Stimulated activated CD8-positive, alpha-beta memory T cell treated with anti-CD3 and anti-CD28 coated beads, Interleukin-7, amount 100 ng/mL, for 24 hours (primary cell): ENCODE results near the gene EEF1B2.
"Not testable (repeated sequence)": the region's sequence is repeated elsewhere in the genome, so short reads cannot be mapped to it uniquely, and the experiment has no call there.

ENCODE experiments used
- DNase-seq: peaks from one replicate; pipeline ENCODE4 v3.0.0-alpha.2; 2020; ENCODE audit warnings: low read depth

The EEF1B2 gene

GRCh38 chr2:206164261-206164862 is 4.7 kb downstream of the EEF1B2 start:
- no peak for DNase-seq

DNA sequence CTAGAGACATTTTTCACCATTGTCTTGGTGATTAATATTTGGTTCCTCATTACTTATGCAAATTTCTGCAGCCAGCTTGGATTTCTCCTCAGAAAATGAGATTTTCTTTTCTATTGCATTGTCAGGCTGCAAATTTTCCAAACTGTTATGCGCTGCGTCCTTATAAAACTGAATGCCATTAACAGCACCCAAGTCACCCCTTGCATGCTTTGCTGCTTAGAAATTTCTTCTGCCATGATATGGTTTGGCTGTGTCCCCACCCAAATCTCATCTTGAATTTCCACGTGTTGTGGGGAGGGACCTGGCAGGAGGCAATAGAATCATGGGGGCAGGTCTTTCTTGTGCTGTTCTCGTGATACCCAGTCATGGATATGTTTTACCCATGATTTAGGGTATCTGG is 8.5 kb downstream of the EEF1B2 start:
- not testable (repeated sequence) for DNase-seq

DNA sequence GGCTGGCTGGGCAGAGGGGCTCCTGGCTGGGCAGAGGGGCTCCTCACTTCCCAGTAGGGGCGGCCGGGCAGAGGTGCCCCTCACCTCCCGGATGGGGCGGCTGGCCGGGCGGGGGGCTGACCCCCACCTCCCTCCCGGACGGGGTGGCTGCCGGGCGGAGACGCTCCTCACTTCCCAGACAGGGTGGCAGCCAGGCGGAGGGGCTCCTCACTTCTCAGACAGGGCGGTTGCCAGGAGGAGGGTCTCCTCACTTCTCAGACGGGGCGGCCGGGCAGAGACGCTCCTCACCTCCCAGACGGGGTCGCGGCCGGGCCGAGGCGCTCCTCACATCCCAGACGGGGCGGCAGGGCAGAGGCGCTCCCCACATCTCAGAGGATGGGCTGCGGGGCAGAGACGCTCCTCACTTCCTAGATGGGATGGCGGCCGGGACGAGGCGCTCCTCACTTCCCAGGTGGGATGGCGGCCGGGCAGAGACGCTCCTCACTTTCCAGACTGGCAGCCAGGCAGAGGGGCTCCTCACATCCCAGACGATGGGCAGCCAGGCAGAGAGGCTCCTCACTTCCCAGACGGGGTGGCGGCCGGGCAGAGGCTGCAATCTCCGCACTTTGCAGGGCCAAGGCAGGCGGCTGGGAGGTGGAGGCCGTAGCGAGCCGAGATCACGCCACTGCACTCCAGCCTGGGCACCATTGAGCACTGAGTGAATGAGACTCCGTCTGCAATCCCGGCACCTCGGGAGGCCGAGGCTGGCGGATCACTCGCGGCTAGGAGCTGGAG is 12.1 kb downstream of the EEF1B2 start:
- not testable (repeated sequence) for DNase-seq

- DNase-seq, result no peak
These were observed 13.5 kb downstream of the EEF1B2 start for GRCh38 chr2:206173147-206173546.

DNA sequence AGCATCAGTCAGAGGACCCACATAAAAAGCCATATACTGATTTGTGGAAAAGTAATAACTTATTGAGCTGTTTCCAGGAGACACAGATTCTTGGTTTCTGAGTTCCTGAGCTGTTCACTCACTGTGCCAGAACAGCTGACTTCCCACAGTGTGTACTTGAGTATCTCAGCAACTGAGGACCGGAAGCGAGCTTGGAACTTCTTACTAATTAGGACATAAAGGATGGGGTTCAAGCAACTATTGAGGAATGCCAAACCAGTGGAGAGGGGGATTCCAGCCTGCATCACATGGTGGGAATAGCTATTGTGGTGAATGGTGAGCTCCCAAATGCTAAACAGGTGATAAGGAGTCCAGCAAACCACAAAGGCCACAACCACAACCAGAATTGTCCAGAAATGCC is 16.4 kb downstream of the EEF1B2 start:
- no peak for DNase-seq

- no peak for DNase-seq
These were observed 17.2 kb downstream of the EEF1B2 start for GRCh38 chr2:206176901-206177300.

- not testable (repeated sequence) for DNase-seq
These were observed 21.8 kb downstream of the EEF1B2 start for GRCh38 chr2:206181526-206181925.

GRCh38 chr2:206189691-206190090 is 30.0 kb downstream of the EEF1B2 start:
- DNase-seq, result no peak

DNA sequence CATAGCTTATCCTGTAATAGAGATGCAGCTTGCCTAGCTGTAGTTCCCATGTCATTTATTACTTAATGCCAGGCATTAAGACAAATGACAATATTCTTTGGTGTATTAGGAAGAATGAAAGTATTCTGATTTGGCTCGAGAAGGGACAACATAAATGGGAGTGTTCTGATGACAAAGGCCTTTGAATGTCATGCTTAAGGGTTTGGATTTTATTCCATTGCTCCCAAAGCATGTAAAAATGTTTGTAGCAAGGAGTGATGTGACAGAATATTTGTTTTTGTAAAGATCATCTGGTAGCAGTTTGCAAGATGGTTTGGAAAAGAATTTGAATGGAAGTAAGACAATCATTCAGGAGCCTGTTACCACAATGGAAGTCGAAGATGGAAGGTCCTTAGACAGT is 30.4 kb downstream of the EEF1B2 start:
- DNase-seq, result no peak

DNA sequence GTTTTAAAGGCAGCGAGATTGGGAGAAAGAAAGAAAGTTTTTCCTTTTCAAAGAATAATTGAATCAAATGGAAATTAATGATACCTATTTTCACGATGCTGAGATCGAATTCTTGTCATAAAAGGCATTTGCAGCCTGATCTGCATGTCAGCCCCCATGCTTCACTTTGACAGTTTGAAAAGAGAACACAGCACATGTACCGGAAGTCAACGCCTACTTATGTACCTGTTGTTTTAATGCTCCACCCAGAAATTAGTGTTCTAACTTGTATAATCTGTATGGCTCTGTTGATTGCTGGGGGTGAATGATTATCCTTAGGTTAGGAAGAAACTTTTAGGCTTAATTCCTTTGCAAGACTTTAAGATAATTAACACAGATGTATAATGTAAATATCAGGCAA is 31.0 kb downstream of the EEF1B2 start:
- DNase-seq, result no peak

GRCh38 chr2:206192157-206192556 is 32.5 kb downstream of the EEF1B2 start:
- DNase-seq, result no peak

- no peak for DNase-seq
These were observed 34.1 kb downstream of the EEF1B2 start for GRCh38 chr2:206193671-206194357.

DNA sequence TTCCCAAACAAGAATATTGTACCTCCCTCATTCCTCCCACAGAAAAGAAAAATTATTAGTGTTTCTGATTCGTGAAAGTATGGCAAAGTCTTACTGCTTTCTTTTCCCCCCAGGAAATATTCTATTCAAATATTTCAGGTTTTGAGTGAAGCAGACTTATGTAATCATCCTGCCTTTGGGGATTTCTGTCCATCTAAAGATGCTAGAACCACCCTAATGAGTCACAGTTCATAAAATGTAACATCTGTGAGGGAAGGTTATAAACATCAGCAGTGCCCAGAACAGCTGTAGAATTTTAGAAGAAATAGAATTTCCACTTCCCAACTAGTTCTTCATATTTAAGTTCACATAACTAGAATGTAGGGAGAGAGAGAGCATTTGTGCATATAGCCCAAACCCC is 39.0 kb downstream of the EEF1B2 start:
- no peak for DNase-seq

DNA sequence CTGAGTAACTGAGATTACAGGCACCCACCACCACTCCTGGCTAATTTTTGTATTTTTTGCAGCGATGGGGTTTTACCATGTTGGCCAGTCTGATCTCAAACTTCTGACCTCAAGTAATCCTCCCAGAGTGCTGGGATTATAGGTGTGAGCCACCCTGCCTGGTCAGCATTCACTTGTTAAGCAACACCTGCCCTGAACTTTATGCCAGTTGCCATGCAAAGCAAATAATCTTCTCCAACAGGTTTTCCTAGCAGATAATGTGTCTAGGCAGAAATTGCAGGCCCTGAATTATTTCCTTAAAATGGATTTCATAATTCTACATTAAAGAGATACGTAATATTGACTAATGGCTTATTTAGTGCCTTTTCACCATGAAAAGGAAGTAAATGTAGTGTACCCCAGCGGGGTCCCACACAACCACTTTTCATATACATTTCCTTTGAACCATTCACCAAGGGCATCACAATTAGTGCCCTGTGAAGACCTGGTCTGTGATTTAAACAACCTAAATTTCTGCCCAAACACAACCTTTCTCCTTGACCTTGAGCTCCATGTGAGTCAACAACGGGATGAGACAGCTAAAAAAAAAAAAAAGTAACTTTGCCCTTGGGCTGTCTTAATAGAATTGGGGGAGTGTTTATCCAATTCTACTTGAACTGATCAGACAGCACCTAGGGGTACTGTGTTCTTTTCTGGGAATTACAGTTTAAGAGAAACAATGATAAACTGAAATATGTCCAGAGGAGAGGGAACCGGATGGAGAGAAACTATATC is 41.6 kb downstream of the EEF1B2 start:
- DNase-seq, result no peak

DNA sequence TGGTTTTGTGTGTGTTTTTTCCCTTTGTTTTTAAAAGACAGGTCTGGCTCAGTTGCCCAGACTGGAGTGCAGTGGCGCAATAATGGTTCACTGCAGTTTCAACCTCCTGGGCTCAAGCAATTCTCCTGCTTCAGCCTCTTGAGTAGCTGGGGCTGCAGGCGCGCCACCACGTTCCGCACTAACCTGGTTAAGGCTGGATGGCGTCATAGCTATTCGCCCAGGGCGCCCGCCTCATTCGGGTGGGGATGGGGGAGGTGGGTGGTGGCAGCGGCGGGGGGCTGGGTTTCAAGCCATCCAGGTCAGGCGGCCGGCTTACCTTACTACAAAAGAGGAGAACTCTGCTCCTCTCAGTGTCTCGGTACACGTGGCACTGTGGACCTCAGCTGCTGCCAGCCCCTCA is 42.8 kb downstream of the EEF1B2 start:
- no peak for DNase-seq

DNA sequence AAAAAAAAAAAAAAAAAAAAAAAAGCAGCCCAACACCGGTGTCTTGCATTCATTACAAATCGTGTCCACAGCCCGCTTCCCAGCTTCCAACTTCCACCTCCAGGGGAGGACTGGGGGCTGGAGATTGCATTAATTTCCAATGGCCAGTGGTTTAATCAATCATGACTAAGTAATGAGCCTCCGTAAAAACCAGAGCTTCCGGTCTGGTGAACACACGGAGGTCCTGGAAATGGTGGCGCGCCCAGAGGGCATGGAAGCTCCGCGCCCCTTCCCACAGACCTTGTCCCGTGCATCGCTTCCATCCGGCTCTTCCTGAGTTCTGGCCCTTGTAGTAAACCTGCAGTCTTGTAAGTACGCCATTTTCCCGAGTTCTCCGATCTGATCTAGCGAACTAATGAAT is 43.6 kb downstream of the EEF1B2 start:
- DNase-seq, result no peak

- DNase-seq, result no peak
These were observed 45.0 kb downstream of the EEF1B2 start for GRCh38 chr2:206204710-206205109.

DNA sequence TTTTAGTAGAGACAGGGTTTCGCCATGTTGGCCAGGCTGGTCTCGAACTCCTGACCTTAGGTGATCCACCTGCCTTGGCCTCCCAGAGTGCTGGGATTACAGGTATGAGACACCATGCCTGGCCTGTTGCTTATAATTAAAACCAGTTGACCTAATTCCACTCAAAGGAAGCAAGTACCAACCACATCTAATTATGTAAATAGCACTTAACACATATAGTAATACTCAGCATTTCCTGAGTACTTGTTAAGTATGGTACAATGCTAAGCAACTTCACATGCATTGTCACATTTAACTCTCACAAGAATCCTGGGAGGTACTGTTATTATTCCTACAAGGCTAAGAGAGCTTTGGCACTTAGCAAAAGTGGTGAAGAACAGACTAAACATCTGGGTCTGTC is 47.6 kb downstream of the EEF1B2 start:
- not testable (repeated sequence) for DNase-seq

DNA sequence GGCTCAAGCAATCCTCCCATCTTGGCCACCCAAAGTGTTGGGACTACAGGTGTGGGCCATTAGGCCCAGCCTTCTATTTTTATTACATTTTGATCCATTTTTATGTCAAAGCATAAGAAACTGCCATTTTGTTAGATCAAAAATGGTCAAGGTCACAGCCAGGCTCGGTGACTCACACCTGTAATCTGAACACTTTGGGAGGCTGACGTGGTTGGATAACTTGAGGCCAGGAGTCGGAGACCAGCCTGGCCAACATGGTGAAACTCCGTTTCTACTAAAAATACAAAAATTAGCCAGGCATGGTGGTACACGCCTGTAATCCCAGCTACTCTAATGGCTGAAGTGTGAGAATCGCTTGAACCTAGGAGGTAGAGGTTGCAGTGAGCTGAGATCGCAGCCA is 49.2 kb downstream of the EEF1B2 start:
- DNase-seq, result no peak

DNA sequence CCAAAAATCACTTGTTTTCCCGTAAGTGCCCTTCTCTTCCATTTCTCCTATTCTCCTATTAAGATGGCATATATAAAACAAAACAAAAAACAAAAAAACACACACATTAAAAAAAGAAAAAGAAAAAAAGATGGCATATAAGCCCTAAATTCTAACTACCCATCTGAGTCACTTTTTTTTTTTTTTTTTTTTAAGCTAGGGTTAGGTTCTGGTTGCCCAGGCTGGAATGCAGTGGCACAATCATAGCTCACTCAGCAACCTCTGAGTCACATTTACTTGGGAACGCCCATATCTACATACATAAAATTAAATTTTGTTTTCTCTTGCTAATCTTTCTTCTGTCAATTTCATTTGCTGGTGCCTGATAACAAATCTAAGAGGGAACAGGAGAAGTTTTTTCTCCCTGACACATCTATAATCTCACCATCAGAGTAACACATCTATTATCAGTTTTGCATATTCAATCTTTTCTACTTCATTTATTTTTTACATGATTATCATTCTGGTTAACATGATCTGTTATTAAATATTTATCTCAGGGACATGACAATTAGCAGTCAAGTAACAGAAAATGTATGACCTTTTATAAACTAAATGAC is 52.1 kb downstream of the EEF1B2 start:
- DNase-seq, result no peak
